GM12891 (cell line): ENCODE measurements around the gene SETBP1.

ENCODE experiments used
- POLR2A ChIP-seq: IDR thresholded peaks from 2 replicates; pipeline ENCODE4 v1.6.1; 2011; ENCODE audit warnings: low read depth, low read length, control low read depth
- POLR2AphosphoS5 ChIP-seq: IDR thresholded peaks from 2 replicates; pipeline ENCODE4 v1.6.1; 2011; ENCODE audit warnings: low read depth, low read length, control low read depth
- POU2F2 ChIP-seq: IDR thresholded peaks from 2 replicates; pipeline ENCODE4 v1.6.1; 2011; ENCODE audit warnings: low read depth, mild to moderate bottlenecking, control low read depth, low read length, moderate library complexity
- TAF1 ChIP-seq: IDR thresholded peaks from 2 replicates; pipeline ENCODE4 v1.6.1; 2011; ENCODE audit warnings: low read depth, low read length, control low read depth

- TF ChIP-seq POLR2AphosphoS5 (no peak), TAF1 (no peak), POLR2A (no peak), POU2F2 (no peak)
These were observed 165.8 kb downstream of the SETBP1 start for GRCh38 chr18:44846450-44846849.
